Esophagus squamous epithelium (tissue), 5 donors: ENCODE data around the gene HSF2BP. TPM values are rescaled to one million over a fixed set of nuclear protein-coding genes. Genes with fewer than 3 reads are reported as not detected.
"Not testable (repeated sequence)": the region's sequence is repeated elsewhere in the genome, so short reads cannot be mapped to it uniquely, and the experiment has no call there.

Source experiments
- DNase-seq: peaks from one replicate; lab custom pipeline; 2025; lab: John Stamatoyannopoulos, UW
- H3K27ac ChIP-seq, 4 donors: fragments of 200-600 bp; sonication (generic); one replicate each; pipeline ENCODE4 v1.5.1; 2016 to 2019; ENCODE audit warnings: mild to moderate bottlenecking in 1 of 4
- H3K27me3 ChIP-seq, 4 donors: fragments of 200-600 bp; sonication (generic); 1 replicate in 3 of 4; 2 replicates in 1 of 4; pipeline versions ENCODE4 v1.5.1 to v1.6.0; 2017 to 2021; ENCODE audit warnings: antibody characterized with exemption in 1 of 4
- H3K36me3 ChIP-seq, 3 donors: fragments of 200-600 bp; sonication (generic); one replicate each; pipeline ENCODE4 v1.5.1; 2016 to 2019
- H3K4me1 ChIP-seq, 3 donors: fragments of 200-600 bp; sonication (generic); one replicate each; pipeline ENCODE4 v1.5.1; 2017 to 2019
- H3K4me3 ChIP-seq, 4 donors: fragments of 200-600 bp; sonication (generic); 1 replicate in 3 of 4; 2 replicates in 1 of 4; pipeline ENCODE4 v1.5.1; 2016 to 2019; ENCODE audit warnings: mild to moderate bottlenecking in 2 of 4, moderate library complexity in 1 of 4
- H3K9me3 ChIP-seq, 3 donors: fragments of 200-600 bp; sonication (generic); one replicate each; pipeline ENCODE4 v1.5.1; 2016 to 2019
- POLR2A ChIP-seq, 4 donors: fragments of 450-650 bp; IDR thresholded peaks; one replicate each; pipeline ENCODE4 v1.6.1; 2017; ENCODE audit warnings: antibody characterized with exemption in 4 of 4, mild to moderate bottlenecking in 4 of 4, moderate library complexity in 3 of 4
- WGBS, 2 donors: methylation state at CpG; one replicate each; pipeline ENCODE4 v1.1.5; 2018; 5-methylcytosine and 5-hydroxymethylcytosine counted together
- intact Hi-C: fragments of 100-400 bp; cut with DNase I; formaldehyde crosslinking; loops from one replicate; pipeline ENCODE4 v1.15.0; 2022
- total RNA-seq, 4 donors: library from RNA; depleted of rRNA; stranded (reverse); fragments of >200 nt; gene quantifications; one replicate each; pipeline ENCODE4 v1.1.0, GENCODE V29; 2016
- TF ChIP-seq, protein P1 (sequence below), 6 experiments: fragments of 450-650 bp in 4 of 6; fragments of 200-600 bp in 2 of 6; sonication (generic) in 2 of 6; IDR thresholded peaks; one replicate each; pipeline ENCODE4 v1.5.1; 2016 to 2019; ENCODE audit warnings: antibody characterized with exemption in 6 of 6, mild to moderate bottlenecking in 4 of 6, moderate library complexity in 4 of 6
- donor health status: DM: yes; HTN: yes; CAD: no.

The HSF2BP gene
- total RNA-seq, 4 donors from 2014 or later, result 0.35 to 1.1 (median 0.76) TPM; not detected in 1

DNA sequence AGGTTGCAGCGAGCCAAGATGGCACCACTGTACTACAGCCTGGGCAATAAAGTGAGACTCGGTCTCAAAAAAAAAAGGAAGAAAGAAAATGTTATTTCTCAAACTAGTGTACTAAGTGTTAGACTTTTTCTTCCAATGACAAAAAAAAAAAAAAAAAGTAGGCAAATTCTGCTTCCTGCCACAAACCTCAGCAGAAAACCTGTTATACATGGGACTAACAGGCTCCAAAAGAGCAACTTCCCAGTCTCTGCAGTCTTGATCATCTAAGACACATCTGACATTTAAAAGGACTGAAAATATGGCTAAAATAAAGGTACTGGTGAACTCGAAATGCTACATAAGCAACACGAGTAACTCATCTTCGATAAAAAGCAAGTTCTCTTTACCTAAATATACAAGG lies 59.6 kb downstream of the HSF2BP start:
- 66 to 72% methylated on average over 5 of the region's 5 CpGs for WGBS, 2 donors
- Histone ChIP-seq H3K4me3 (no peak overlapping the region), H3K36me3 (no peaks in the 10 kb centered on the region), H3K27me3 (no peaks in the 10 kb centered on the region), H3K4me1 (no peaks in the 10 kb centered on the region), H3K27ac (no peak overlapping the region), H3K9me3 (no peaks in the 10 kb centered on the region)
- DNase-seq, result no peak
- intact Hi-C loops, result no loop called here
- TF ChIP-seq POLR2A (IDR thresholded peaks at IDR 0.05), result no peak
- TF ChIP-seq, protein P1, sequence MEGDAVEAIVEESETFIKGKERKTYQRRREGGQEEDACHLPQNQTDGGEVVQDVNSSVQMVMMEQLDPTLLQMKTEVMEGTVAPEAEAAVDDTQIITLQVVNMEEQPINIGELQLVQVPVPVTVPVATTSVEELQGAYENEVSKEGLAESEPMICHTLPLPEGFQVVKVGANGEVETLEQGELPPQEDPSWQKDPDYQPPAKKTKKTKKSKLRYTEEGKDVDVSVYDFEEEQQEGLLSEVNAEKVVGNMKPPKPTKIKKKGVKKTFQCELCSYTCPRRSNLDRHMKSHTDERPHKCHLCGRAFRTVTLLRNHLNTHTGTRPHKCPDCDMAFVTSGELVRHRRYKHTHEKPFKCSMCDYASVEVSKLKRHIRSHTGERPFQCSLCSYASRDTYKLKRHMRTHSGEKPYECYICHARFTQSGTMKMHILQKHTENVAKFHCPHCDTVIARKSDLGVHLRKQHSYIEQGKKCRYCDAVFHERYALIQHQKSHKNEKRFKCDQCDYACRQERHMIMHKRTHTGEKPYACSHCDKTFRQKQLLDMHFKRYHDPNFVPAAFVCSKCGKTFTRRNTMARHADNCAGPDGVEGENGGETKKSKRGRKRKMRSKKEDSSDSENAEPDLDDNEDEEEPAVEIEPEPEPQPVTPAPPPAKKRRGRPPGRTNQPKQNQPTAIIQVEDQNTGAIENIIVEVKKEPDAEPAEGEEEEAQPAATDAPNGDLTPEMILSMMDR (IDR thresholded peaks at IDR 0.05), result no peak

DNA sequence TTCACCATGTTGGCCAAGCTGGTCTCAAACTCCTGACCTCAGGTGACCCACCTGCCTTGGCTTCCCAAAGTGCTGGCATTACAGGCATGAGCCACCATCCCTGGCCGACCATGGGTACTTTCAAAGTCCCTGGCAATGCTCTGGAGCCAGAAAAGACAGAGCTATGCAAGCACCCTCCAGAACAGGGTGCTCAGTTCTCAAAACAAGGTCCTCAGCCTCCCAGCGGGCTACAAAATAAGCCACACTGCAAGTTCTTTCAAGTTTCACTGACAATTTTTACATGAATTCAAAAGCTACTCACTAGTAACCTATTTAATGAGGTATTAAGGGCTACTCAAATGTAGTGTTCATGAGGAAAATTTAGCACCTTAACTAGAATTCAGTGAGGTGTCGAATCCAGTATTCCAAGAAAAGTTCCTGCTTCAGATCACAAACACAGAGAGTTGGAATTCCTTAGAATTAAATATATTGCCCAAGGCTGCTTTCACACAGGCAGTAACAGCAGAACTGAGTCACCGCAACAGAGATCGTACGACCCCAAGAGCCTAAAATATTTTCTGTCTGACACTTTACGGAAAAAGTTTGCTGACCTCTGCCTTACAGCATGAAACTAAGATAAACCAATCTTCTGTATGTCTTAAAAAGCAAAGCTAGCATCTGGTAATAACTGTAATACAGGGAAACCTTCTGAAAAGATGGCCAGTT lies 60.7 kb downstream of the HSF2BP start:
- intact Hi-C loops, result no loop called here
- no peaks in the 10 kb centered on the region for H3K9me3 ChIP-seq
- no peaks in the 10 kb centered on the region for H3K27me3 ChIP-seq
- H3K4me1 ChIP-seq, result no peaks in the 10 kb centered on the region
- TF ChIP-seq, protein P1 (IDR thresholded peaks at IDR 0.05), result no peak
- TF ChIP-seq POLR2A (IDR thresholded peaks at IDR 0.05), result no peak
- H3K4me3 ChIP-seq, result no peak overlapping the region
- H3K36me3 ChIP-seq, result no peaks in the 10 kb centered on the region
- WGBS, 2 donors, result 66 to 74% methylated on average over 5 to 7 of the region's 7 CpGs
- no peak for DNase-seq
- H3K27ac ChIP-seq, result no peak overlapping the region

DNA sequence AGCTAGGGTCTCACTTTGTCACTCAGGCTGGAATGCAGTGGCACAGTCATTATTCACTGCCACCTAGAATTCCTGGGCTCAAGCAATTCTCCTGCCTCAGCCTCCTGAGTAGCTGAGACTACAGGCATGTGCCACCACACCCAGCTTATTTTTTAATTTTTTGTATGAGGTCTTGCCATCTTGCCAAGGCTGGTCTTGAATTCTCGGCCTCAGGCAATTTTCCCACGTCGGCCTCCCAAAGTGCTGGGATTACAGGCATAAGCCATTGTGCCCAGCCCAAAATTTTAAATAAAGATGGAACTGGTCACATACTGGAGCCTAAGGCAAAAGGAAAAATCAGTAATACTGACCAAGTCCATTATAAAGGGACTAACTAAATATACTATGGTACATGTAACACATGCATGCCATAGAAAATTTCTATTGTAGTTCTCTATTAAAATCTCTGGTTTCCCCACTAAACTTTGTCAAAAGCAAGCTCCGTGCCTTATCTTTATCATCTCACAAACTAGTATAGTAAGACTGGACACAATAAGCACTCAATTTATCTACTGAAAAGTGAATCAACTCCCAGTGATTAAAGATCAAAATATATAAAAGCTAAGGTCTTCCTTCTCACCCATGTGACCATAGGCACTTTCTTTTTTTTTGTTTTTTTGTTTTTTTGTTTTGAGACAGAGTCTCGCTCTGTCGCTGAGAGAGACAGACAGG lies 61.6 kb downstream of the HSF2BP start:
- Histone ChIP-seq H3K4me3 (no peak overlapping the region), H3K27me3 (no peaks in the 10 kb centered on the region), H3K36me3 (no peaks in the 10 kb centered on the region), H3K9me3 (no peaks in the 10 kb centered on the region), H3K4me1 (no peaks in the 10 kb centered on the region), H3K27ac (no peak overlapping the region)
- intact Hi-C loops, result no loop called here
- 62 to 63% methylated on average over 6 of the region's 6 CpGs for WGBS, 2 donors
- no peak for TF ChIP-seq POLR2A (IDR thresholded peaks at IDR 0.05)
- TF ChIP-seq, protein P1 (IDR thresholded peaks at IDR 0.05), result no peak
- DNase-seq, result no peak

DNA sequence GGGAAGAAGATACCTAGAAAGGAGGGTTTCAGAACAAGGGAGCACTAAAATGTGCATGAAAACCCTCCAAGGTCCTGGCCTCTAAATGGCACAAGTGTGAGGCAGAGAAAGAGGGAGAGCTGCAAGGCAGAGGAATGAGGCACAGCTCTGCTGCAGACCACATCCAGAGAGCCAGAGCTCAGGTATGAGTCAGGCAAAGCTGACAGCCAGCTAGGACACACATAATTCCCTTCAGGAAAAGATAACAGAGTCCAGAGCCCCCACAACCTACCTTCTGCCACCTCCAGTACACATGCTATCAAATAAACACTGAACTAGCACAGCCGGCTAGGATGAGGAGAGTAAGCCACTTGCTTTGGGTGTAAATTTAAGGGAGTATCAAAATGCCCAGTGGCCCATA lies 62.2 kb downstream of the HSF2BP start:
- H3K27me3 ChIP-seq, result no peaks in the 10 kb centered on the region
- no peaks in the 10 kb centered on the region for H3K36me3 ChIP-seq
- no peaks in the 10 kb centered on the region for H3K9me3 ChIP-seq
- H3K27ac ChIP-seq, result no peak overlapping the region
- no peaks in the 10 kb centered on the region for H3K4me1 ChIP-seq
- 90 to 93% methylated on average over 1 of the region's 1 CpG for WGBS, 2 donors
- TF ChIP-seq, protein P1 (IDR thresholded peaks at IDR 0.05), result no peak
- TF ChIP-seq POLR2A (IDR thresholded peaks at IDR 0.05), result no peak
- intact Hi-C loops, result no loop called here
- H3K4me3 ChIP-seq, result no peak overlapping the region
- DNase-seq, result no peak

DNA sequence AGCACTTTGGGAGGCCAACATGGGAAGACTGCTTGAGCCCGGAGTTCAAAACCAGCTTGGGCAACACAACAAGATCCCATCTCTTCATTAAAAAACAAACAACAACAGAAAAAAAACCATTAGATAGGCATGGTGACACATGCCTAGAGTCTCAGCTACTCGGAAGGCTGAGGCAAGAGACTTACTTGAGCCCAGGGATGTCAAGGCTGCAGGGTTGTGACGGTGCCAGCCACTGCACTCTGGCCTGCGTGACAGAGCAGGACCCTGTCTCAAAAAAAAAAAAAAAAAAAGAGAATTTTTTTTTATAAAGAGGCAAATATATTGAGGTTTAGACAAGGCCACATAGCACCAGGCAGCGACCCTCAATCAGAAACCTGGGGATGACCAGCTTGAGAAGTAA lies 62.7 kb downstream of the HSF2BP start:
- Histone ChIP-seq H3K4me3 (no peak overlapping the region), H3K27ac (no peak overlapping the region), H3K27me3 (no peaks in the 10 kb centered on the region), H3K36me3 (no peaks in the 10 kb centered on the region), H3K4me1 (no peaks in the 10 kb centered on the region), H3K9me3 (no peaks in the 10 kb centered on the region)
- DNase-seq, result no peak
- 81 to 90% methylated on average over 4 to 5 of the region's 5 CpGs for WGBS, 2 donors
- TF ChIP-seq, protein P1 (IDR thresholded peaks at IDR 0.05), result no peak
- no peak for TF ChIP-seq POLR2A (IDR thresholded peaks at IDR 0.05)
- intact Hi-C loops, result no loop called here

DNA sequence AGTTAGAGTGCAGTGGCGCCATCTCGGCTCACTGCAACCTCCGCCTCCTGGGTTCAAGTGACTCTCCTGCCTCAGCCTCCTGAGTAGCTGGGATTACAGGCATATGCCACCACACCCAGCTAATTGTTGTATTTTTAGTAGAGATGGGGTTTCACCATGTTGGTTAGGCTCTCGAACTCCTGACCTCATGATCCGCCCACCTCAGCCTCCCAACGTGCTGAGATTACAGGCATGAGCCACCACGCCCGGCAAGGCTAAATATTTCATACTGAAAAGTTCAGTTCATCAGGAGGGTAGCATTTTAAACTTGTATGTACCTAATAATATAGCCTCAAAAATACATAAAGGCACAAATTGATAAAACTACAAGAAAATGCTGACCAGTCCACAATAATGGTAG lies 63.5 kb downstream of the HSF2BP start:
- intact Hi-C loops, DNase-seq: not testable (repeated sequence)
- 82 to 85% methylated on average over 8 of the region's 8 CpGs for whole genome bisulfite sequencing, 2 donors

More for the DNA sequence above, 63.5 kb downstream of the HSF2BP start:
- not testable (repeated sequence) for H3K4me3 ChIP-seq, H3K9me3 ChIP-seq, H3K27me3 ChIP-seq, H3K4me1 ChIP-seq, H3K36me3 ChIP-seq, H3K27ac ChIP-seq
